ENCODE measurements around the gene SCGB1D1. TPM values are rescaled to one million over a fixed set of nuclear protein-coding genes. Genes with fewer than 3 reads are reported as not detected.

Gene SCGB1D1
- total RNA-seq, 1 experiment from 2014 or later = not detected

DNA sequence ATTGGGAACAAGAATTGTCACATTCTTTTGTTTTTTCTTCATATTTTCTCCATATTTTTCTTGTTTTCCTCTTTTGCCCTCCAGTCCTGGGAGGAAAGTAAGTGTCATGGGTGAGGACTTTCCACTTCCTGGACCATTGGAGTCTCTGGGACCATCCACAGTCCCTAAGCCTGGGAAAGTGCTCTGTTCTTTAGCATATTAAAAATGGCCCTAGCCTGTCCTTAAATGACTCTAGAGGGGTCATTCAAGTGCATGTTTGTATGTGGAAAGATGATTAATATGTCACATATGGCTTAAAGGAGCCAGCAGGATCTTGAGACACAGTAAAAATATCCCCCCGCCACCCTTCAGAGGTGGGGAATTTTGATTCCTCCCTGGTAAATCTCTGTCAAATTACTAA, 20.1 kb upstream of the SCGB1D1 start:
- no peak for TF ChIP-seq ZNF274 (IDR thresholded peaks at IDR 0.05; ENCODE audit: low read depth, low read length)
- no peak for TF ChIP-seq POLR2A (IDR thresholded peaks at IDR 0.05; ENCODE audit: borderline replicate concordance, extremely low read depth, insufficient read depth, insufficient read length)
- TF ChIP-seq, protein P1, sequence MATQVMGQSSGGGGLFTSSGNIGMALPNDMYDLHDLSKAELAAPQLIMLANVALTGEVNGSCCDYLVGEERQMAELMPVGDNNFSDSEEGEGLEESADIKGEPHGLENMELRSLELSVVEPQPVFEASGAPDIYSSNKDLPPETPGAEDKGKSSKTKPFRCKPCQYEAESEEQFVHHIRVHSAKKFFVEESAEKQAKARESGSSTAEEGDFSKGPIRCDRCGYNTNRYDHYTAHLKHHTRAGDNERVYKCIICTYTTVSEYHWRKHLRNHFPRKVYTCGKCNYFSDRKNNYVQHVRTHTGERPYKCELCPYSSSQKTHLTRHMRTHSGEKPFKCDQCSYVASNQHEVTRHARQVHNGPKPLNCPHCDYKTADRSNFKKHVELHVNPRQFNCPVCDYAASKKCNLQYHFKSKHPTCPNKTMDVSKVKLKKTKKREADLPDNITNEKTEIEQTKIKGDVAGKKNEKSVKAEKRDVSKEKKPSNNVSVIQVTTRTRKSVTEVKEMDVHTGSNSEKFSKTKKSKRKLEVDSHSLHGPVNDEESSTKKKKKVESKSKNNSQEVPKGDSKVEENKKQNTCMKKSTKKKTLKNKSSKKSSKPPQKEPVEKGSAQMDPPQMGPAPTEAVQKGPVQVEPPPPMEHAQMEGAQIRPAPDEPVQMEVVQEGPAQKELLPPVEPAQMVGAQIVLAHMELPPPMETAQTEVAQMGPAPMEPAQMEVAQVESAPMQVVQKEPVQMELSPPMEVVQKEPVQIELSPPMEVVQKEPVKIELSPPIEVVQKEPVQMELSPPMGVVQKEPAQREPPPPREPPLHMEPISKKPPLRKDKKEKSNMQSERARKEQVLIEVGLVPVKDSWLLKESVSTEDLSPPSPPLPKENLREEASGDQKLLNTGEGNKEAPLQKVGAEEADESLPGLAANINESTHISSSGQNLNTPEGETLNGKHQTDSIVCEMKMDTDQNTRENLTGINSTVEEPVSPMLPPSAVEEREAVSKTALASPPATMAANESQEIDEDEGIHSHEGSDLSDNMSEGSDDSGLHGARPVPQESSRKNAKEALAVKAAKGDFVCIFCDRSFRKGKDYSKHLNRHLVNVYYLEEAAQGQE (IDR thresholded peaks at IDR 0.05; ENCODE audit: low read depth) = no peak
- no peak for TF ChIP-seq ELF1 (IDR thresholded peaks at IDR 0.05; ENCODE audit: borderline replicate concordance, low read depth)
- TF ChIP-seq FOSL1 (IDR thresholded peaks at IDR 0.05; ENCODE audit: low read depth) = no peak
- TF ChIP-seq YY1 (IDR thresholded peaks at IDR 0.05; ENCODE audit: extremely low read depth, insufficient replicate concordance, low read depth, low read length) = no peak
- TF ChIP-seq, protein P2, sequence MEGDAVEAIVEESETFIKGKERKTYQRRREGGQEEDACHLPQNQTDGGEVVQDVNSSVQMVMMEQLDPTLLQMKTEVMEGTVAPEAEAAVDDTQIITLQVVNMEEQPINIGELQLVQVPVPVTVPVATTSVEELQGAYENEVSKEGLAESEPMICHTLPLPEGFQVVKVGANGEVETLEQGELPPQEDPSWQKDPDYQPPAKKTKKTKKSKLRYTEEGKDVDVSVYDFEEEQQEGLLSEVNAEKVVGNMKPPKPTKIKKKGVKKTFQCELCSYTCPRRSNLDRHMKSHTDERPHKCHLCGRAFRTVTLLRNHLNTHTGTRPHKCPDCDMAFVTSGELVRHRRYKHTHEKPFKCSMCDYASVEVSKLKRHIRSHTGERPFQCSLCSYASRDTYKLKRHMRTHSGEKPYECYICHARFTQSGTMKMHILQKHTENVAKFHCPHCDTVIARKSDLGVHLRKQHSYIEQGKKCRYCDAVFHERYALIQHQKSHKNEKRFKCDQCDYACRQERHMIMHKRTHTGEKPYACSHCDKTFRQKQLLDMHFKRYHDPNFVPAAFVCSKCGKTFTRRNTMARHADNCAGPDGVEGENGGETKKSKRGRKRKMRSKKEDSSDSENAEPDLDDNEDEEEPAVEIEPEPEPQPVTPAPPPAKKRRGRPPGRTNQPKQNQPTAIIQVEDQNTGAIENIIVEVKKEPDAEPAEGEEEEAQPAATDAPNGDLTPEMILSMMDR (IDR thresholded peaks at IDR 0.05 in 2 of 3, conservative IDR thresholded peaks at IDR 0.05 in 1 of 3; ENCODE audit: borderline replicate concordance in 1 of 3, insufficient read depth in 1 of 3, low read depth in 2 of 3, low read length in 2 of 3) = no peak
- TF ChIP-seq CEBPB (IDR thresholded peaks at IDR 0.05; ENCODE audit: low read depth) = no peak
- TF ChIP-seq TCF7L2 (IDR thresholded peaks at IDR 0.05; ENCODE audit: borderline replicate concordance, extremely low read depth, insufficient read depth, insufficient read length) = no peak
- TF ChIP-seq, protein P3, sequence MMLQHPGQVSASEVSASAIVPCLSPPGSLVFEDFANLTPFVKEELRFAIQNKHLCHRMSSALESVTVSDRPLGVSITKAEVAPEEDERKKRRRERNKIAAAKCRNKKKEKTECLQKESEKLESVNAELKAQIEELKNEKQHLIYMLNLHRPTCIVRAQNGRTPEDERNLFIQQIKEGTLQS (IDR thresholded peaks at IDR 0.05) = no peak
- TF ChIP-seq CBX3 (IDR thresholded peaks at IDR 0.05; ENCODE audit: low read depth) = no peak
- no peak for TF ChIP-seq EZH2phosphoT487 (IDR thresholded peaks at IDR 0.05; ENCODE audit: borderline replicate concordance)
- TF ChIP-seq, protein P4, sequence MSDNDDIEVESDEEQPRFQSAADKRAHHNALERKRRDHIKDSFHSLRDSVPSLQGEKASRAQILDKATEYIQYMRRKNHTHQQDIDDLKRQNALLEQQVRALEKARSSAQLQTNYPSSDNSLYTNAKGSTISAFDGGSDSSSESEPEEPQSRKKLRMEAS (IDR thresholded peaks at IDR 0.05) = no peak
- no peak for TF ChIP-seq ZFX (IDR thresholded peaks at IDR 0.05)
- TF ChIP-seq EZH2 (IDR thresholded peaks at IDR 0.05) = no peak

More for the DNA sequence above, 20.1 kb upstream of the SCGB1D1 start:
- intact Hi-C loops (cut with micrococcal nuclease) = loop anchor here (2.0 to 5.0 kb wide), 3 partner anchors 37 to 207 kb away; partner anchors contain the start of gene SCGB2A1
- Histone ChIP-seq H3K4me2 (ENCODE audit: low read length) (no peak overlapping the region), H3K4me1 (ENCODE audit: control insufficient read depth in 1 of 2, insufficient read depth in 2 of 2, low read length in 2 of 2) (peaks cover 0 to 4% of the 10 kb centered on the region in 2 experiments; a peak in 1 of 4 replicates), H3K9me3 (ENCODE audit: control insufficient read depth in 1 of 2, insufficient read depth in 1 of 2, low read depth in 1 of 2, low read length in 2 of 2) (no peaks in the 10 kb centered on the region), H2AFZ (ENCODE audit: low read depth, low read length, poor library complexity, severe bottlenecking) (no peak overlapping the region), H3K79me2 (ENCODE audit: insufficient read depth, low read length) (no peaks in the 10 kb centered on the region), H4K20me1 (ENCODE audit: insufficient read depth) (no peaks in the 10 kb centered on the region), H3K36me3 (ENCODE audit: control insufficient read depth in 1 of 2, insufficient read depth in 2 of 2, low read length in 2 of 2) (no peaks in the 10 kb centered on the region), H3K9ac (ENCODE audit: low read length) (no peak overlapping the region), H3K27me3 (ENCODE audit: insufficient read depth, low read length) (0 out of 2 replicates have a peak, but pooled peaks cover 3% of the 10 kb centered on the region), H3K27ac (ENCODE audit: low read depth, low read length) (no peak overlapping the region), H3K9me2 (ENCODE audit: insufficient read depth) (no peaks in the 10 kb centered on the region), H3K4me3 (replicated peaks in 1 of 2; ENCODE audit: low read depth in 1 of 2, low read length in 2 of 2) (no peak overlapping the region)
- ATAC-seq (no peak), DNase-seq (ENCODE audit: low read depth, low spot score) (no peak)
- POLR2A ChIA-PET = no interaction called here
- BruUV-seq (replicated peaks) = no TSS peak
- RAD21 ChIA-PET (ENCODE audit: low non-redundant PET in 1 of 2, low total read pairs in 2 of 2, uncharacterized antibody in 2 of 2, unreplicated experiment in 2 of 2) = interaction anchor here in 1 of 2 experiments (0.5 kb wide), 1 partner anchor 9 kb away, joined by 3 read pairs; no protein-coding TSS in a partner anchor
- CTCF ChIA-PET = no interaction called here
